GM21528 (cell line): ENCODE results near the gene C6orf163.

Experiments used
- ATAC-seq: cut with Tn5 transposase; IDR thresholded peaks from one replicate; pipeline ENCODE4 v1.9.1; 2021; ENCODE audit warnings: mild to moderate bottlenecking, moderate library complexity; ENCODE audit not compliant: unreplicated experiment, low FRiP score

Gene C6orf163

DNA sequence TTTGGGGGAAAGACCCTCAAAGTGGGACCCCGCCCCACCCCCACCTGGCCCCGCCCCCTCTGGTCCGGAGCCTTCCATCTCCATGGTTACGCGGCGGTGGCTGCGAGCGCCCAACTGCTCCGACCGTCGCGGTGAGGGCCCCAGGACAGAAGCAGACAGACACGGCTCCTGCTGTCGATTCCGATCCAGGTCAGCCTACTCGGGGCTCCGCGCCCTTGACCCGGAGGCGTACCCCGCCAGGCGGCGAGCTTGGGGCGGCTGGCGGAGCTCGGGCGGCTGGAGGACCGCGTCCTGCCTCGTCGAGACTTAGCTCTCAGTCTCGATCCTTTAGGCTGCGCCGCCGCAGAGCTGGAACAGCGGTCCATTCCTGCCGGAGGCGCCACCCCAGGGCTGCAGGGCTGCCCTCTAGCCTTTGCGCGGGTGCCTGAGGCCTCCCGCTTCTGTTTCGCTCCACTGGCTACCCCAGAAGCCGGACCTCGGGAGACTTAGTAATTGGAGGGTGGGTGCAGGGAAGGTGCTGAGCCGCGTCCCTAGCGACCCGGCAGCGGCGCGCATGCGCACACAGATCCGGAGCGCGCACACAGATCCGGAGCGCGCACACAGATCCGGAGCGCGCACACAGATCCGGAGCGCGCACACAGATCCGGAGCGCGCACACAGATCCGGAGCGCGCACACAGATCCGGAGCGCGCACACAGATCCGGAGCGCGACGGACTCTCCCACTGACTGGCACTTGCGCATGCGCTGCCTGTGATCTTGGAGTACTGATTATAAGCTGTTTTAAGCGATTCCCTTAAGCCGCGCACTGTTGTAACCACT, 63.5 kb downstream of the C6orf163 start, which contains the start of gene CFAP206:
Gene CFAP206, plus strand, starts transcription at position 72 of the 820 bp plus-strand sequence. CDS start 1,868 bp downstream, outside the sequence.
- ATAC-seq, result peak; percentile 82

DNA sequence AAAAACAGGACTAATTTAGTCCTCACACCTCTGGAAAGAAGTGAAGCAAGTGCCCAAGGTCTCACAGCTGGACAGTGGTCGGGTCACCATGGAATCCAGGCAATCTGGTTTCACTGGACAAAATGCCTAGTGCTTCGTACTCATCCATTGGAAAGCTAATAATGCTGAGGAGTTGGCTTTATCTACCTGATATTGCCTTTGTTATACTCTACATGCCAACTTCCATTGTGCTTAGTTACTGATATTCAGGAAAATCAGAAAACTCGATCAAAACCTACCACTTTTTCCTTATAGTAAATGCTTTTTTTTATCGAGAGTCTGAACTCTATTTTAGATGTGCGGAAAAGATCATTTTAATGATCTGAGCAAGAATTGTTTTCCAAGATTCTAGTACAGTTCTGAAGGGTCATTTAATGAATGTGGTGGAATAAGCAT, 64.1 kb downstream of the C6orf163 start:
- ATAC-seq, result no peak
